Activated CD4-positive, alpha-beta T cell treated with anti-CD3 and anti-CD28 coated beads, Interleukin-2, Interleukin-4, amounts not matched to agents 100 ng/mL and 50 ng/mL, durations not matched to agents 16 hours and 8 hours (primary cell): ENCODE measurements around the gene TRAPPC3L.

Experiments
- DNase-seq: peaks from one replicate; pipeline ENCODE4 v3.0.0-alpha.2; 2020; ENCODE audit warnings: low spot score

The TRAPPC3L gene

GRCh38 chr6:116465246-116465645, 80.2 kb downstream of the TRAPPC3L start:
- no peak for DNase-seq

- DNase-seq = no peak
These were observed 82.2 kb downstream of the TRAPPC3L start for GRCh38 chr6:116463301-116463700.

- peak; percentile 36 for DNase-seq
These were observed 83.3 kb downstream of the TRAPPC3L start for GRCh38 chr6:116461932-116462885.

- no peak for DNase-seq
These were observed 84.1 kb downstream of the TRAPPC3L start, which contains the start of gene CALHM6 for GRCh38 chr6:116461331-116461931. Gene CALHM6 (plus strand): TSS chr6:116461375. CDS start chr6:116461930, 555 bp downstream.

GRCh38 chr6:116459927-116460326, 85.6 kb downstream of the TRAPPC3L start:
- DNase-seq = no peak

- no peak for DNase-seq
These were observed 87.2 kb downstream of the TRAPPC3L start for GRCh38 chr6:116458264-116458663.

- peak; percentile 16 for DNase-seq
These were observed 88.6 kb downstream of the TRAPPC3L start for GRCh38 chr6:116456927-116457326.

GRCh38 chr6:116456106-116456505, 89.4 kb downstream of the TRAPPC3L start:
- no peak for DNase-seq

- DNase-seq = no peak
These were observed 93.0 kb downstream of the TRAPPC3L start for GRCh38 chr6:116452531-116452930.

- DNase-seq = no peak
These were observed 93.6 kb downstream of the TRAPPC3L start for GRCh38 chr6:116451916-116452315.

- no peak for DNase-seq
These were observed 94.4 kb downstream of the TRAPPC3L start for GRCh38 chr6:116450769-116451740.

GRCh38 chr6:116450185-116450710, 95.2 kb downstream of the TRAPPC3L start:
- no peak for DNase-seq

GRCh38 chr6:116449565-116449964, 95.9 kb downstream of the TRAPPC3L start:
- DNase-seq = no peak

- no peak for DNase-seq
These were observed 97.9 kb downstream of the TRAPPC3L start for GRCh38 chr6:116447496-116448011.

- DNase-seq = no peak
These were observed 98.4 kb downstream of the TRAPPC3L start for GRCh38 chr6:116447052-116447451.

GRCh38 chr6:116446399-116446798, 99.1 kb downstream of the TRAPPC3L start:
- DNase-seq = no peak

GRCh38 chr6:116445102-116445501, 100.4 kb downstream of the TRAPPC3L start:
- DNase-seq = no peak
